ENCODE results near the gene BMP7. TPM values are rescaled to one million over a fixed set of nuclear protein-coding genes. Genes with fewer than 3 reads are reported as not detected.

BMP7 gene
- polyA plus RNA-seq, 1 donor, result 4.6 TPM

- DNase-seq, result no peak
These were observed 143.6 kb downstream of the BMP7 start for GRCh38 chr20:57122536-57123489.

- DNase-seq, result no peak
These were observed 147.5 kb downstream of the BMP7 start for GRCh38 chr20:57118964-57119363.

Other genes starting within 250 kb of the BMP7 start
- gene SPO11, start 63.2 kb upstream of the BMP7 start, polyA plus RNA-seq (ENCODE audit: insufficient read length), result not detected
- gene RAE1, start 84.6 kb upstream of the BMP7 start, polyA plus RNA-seq (ENCODE audit: insufficient read length), result 27.3 TPM
- gene RBM38, start 124.8 kb upstream of the BMP7 start, polyA plus RNA-seq (ENCODE audit: insufficient read length), result 72.6 TPM

Data from hindlimb muscle (tissue), 1 donor.